ENCODE measurements around the gene PTPRE. TPM values are rescaled to one million over a fixed set of nuclear protein-coding genes. Genes with fewer than 3 reads are reported as not detected.

Gene PTPRE
- total and polyA plus RNA-seq, 9 donors = 2.1 to 15.5 (median 6.9) TPM

- Histone ChIP-seq H3K4me1 (ENCODE audit: insufficient read depth) (peaks cover 10% of the 10 kb centered on the region), H3K27ac (no peak overlapping the region), H3K9me3 (no peaks in the 10 kb centered on the region), H3K36me3 (no peaks in the 10 kb centered on the region), H3K4me3 (no peak overlapping the region), H3K27me3 (no peaks in the 10 kb centered on the region)
- TF ChIP-seq EP300 (IDR thresholded peaks at IDR 0.05) (no peak), POLR2A (IDR thresholded peaks at IDR 0.05) (no peak), CTCF (IDR thresholded peaks at IDR 0.05) (no peak)
- WGBS, 3 donors = 73 to 77% (median 74%) methylated on average over 8 of the region's 8 CpGs
- DNase-seq = no peak
- intact Hi-C loops (cut with DNase I) = no loop called here
Observed at GRCh38 chr10:128128582-128128981, 221.7 kb downstream of the PTPRE start.

DNA sequence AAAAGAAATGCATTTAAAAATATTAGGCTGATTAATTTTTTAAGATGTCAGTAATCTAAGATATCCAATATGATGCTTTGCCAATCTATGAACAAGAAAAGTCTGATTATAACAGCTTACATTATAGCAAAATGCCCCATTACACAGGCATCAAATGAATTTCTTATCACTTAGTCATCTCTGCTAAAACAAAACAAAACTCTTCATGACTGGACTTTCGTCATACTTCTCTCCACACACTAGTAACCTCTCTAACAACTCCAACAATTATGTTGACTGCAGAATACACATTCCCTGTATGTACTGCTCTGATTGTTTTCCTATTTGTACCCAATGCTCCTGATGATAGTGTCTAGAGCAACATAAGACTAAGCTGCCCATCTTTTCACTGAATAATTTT is 223.1 kb downstream of the PTPRE start:
- H3K4me3 ChIP-seq = no peak overlapping the region
- H3K36me3 ChIP-seq = no peaks in the 10 kb centered on the region
- no peak for DNase-seq
- no peak overlapping the region for H3K27ac ChIP-seq
- TF ChIP-seq POLR2A (IDR thresholded peaks at IDR 0.05) (no peak), CTCF (IDR thresholded peaks at IDR 0.05) (no peak), EP300 (IDR thresholded peaks at IDR 0.05) (no peak)
- intact Hi-C loops (cut with DNase I) = no loop called here
- H3K4me1 ChIP-seq (ENCODE audit: insufficient read depth) = peaks cover 8% of the 10 kb centered on the region
- no peaks in the 10 kb centered on the region for H3K27me3 ChIP-seq
- WGBS, 3 donors = 80 to 85% (median 83%) methylated on average over 1 of the region's 1 CpG
- no peaks in the 10 kb centered on the region for H3K9me3 ChIP-seq

Other genes starting within 250 kb of the PTPRE start
- under 1 TPM in 3 of 7 donors, not detected in 4; 0.07 to 0.61 (median 0.24) TPM for gene FOXI2, start 169.9 kb upstream of the PTPRE start, total RNA-seq
- under 1 TPM; 0.01 to 0.35 TPM for gene FOXI2, start 169.9 kb upstream of the PTPRE start, polyA plus RNA-seq
- gene CLRN3, start 14.2 kb upstream of the PTPRE start, total RNA-seq = under 1 TPM in 1 of 7 donors, not detected in 6; 0.24 TPM
- not detected for gene CLRN3, start 14.2 kb upstream of the PTPRE start, polyA plus RNA-seq
- 1 to 10 TPM in 2 of 7 donors, under 1 TPM in 4, not detected in 1; 0.10 to 3.6 (median 0.71) TPM for gene MKI67, start 219.3 kb downstream of the PTPRE start, total RNA-seq
- gene MKI67, start 219.3 kb downstream of the PTPRE start, polyA plus RNA-seq = 1 to 10 TPM in 1 of 2 donors, under 1 TPM in 1; 0.23 to 2.8 TPM